Hematopoietic multipotent progenitor cell treated with erythropoietin and hydrocortisone succinate and interleukin-3 and kit ligand, for 8 days (in vitro differentiated cells): ENCODE data around the gene GRPEL1.
"Not testable (repeated sequence)": the region's sequence is repeated elsewhere in the genome, so short reads cannot be mapped to it uniquely, and the experiment has no call there.

Experiments used
- DNase-seq: peaks from one replicate; pipeline ENCODE4 v3.0.0-alpha.2; 2015

Gene GRPEL1

GRCh38 chr4:7089213-7089986 lies 21.5 kb upstream of the GRPEL1 start:
- DNase-seq: no peak

DNA sequence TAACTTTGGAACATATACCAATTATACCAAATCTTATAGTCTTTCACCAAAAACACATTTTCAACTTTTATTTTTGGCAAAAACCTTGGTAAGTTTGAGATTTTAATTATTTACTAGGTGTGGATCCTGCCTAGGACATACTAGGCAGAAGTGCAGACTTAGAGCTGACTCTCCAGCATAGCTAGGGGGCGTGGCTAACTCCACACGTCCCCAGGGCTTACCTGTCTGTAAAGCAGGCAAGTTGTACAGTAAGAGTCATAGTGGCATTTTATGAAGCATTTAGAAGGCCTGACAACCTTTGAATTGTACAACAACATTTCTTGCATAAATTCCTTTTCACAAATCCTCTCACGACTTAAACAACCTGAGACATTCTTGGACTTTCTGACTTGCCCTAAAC lies 19.2 kb upstream of the GRPEL1 start:
- no peak for DNase-seq

DNA sequence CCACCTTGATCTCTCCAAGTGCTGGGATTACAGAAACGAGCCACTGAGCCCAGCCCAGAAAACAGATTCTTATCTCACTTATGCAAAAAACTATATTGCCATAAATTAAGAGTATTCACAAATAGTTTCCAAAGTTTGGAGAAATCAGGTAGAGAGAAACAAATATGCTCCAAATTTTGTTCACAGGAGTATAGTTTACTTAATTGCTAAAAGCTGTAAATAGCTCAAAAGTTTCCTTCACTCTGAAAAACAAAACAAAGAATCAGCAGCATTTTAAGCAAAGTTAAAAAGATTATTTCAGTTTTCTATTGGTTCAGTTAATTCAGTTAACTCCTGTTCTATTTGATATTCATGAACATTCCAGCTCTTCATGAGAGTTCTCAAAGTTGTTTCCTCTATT lies 18.5 kb upstream of the GRPEL1 start:
- DNase-seq: no peak

DNA sequence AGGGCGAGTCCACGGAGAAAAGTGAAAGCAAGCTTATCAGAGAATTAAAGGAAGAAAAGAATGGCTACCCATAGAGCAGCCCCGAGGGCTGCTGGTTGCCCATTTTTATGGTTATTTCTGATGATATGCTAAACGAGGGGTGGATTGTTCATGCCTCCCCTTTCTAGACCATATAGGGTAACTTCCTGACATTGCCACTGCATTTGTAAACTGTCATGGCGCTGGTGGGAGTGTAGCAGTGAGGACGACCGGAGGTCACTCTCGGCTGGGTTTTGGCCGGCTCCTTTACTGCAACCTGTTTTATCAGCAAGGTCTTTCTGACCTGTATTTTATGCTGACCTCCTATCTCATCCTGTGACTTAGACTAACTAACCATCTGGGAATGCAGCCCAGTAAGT lies 16.7 kb upstream of the GRPEL1 start:
- not testable (repeated sequence) for DNase-seq

DNA sequence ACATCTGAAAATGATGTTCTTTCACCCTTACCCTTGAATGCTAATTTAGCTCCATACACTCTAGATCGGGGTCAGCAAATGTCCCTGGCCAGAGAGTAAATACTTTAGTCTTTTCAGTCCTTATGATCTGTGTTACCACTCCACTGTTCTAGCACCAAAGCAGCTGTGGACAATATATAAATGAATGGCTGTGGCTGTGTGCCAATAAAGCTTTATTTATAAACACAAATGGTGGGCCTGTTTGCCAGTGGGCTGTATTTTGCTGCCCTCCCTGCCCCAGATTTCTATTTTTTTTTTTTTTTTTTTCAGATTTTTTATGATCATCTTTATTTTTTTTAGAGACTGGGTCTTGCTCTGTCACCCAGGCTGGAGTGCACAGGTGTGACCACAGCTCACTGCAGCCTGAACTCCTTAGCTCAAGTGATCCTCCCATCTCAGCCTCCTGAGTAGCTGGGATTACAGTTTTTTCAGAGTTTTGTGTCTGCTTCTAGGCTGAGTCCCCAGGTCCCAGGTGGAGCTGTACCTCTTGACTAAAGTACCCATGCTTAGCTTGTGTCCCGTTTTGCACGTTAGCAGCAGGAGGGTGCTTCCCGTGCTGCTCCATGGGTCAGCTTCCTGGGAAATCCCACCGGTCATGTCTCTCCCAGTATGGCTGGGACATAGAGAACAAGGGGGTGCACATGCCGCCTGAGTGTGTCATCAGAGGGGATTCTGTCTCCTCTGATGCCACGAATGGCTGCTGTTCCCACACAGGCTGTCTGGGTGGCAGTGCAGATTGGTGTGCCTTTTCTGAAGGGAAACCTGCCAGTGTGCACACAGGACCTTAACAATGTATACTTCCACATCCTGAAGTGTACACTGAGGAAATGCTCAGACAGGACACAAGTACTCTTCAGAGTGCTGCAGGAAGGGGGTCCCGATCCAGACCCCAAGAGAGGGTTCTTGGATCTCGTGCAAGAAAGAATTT lies 16.0 kb upstream of the GRPEL1 start:
- DNase-seq: no peak

DNA sequence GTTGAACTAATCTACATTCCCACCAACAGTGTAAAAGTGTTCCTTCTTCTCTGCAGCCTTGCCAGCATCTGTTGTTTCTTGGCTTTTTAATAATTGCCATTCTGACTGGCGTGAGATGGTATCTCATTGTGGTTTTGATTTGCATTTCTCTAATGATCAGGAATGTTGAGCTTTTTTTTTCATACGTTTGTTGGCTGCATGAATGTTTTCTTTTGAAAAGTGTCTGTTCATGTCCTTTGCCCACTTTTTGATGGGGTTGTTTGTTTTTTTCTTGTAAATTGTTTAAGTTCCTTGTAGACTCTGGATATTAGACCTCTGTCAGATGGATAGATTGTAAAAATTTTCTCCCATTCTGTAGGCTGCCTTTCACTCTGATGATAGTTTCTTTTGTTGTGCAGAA lies 12.0 kb upstream of the GRPEL1 start:
- DNase-seq: not testable (repeated sequence)

- not testable (repeated sequence) for DNase-seq
Observed at GRCh38 chr4:7079483-7079882, 11.6 kb upstream of the GRPEL1 start.

DNA sequence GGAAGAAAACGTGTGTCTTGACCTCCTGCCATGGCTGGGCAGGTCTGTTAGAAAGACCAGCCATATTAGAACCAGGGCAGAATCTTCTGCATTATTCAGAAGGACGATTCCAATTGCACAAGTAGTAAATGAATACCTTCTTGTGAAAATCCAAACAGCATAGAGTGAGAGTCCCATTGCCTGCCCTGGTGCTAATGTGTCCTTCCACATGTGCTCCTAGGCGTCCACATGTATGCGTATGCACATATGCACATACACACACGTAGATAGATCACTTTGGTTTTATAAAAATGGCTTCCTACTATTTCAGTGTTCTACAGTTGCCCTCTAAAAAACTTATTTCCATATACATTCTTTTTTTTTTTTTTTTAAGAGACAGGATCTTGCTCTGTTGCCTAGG lies 10.2 kb upstream of the GRPEL1 start:
- no peak for DNase-seq

DNA sequence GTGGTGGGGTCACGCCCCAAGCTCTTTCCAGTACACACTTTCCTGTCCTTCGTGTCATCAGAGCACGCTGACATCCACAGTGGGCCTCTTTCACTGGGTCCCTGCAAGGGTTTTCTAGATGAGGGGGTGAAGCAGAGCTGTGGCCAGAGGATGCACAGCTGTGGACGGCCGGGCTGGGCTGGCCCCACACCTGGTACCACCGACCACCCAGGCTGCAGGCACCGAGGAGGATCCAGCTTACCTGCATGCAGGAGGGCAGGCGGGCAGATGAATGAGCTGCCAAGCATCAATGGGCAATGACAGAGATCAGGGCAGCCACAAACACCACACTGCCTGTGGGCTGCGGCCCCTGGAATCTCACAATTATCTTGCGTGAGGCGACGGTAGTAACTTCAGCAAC lies 9.5 kb upstream of the GRPEL1 start:
- no peak for DNase-seq

DNA sequence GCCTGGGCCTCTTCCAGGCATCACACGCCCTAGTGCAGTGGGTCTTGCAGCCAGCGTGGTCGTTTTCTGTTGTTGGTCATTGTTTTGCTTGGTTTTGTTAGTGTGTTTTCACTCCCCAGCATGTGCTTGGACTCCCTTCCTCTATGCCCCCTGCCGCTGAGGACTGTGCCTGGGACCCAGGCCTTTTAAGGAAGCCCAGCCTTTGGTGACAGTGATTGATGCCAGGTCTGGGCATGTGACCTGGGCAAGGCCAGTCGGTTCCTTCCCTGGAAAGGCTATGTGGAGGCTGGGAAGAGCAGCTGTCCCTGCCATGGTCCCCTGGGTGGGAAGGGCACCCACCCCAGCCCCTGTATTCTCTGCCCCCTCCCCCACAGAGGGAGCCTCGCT lies 8.8 kb upstream of the GRPEL1 start:
- no peak for DNase-seq

- DNase-seq: no peak
Observed at GRCh38 chr4:7075962-7076695, 8.3 kb upstream of the GRPEL1 start.

- DNase-seq: no peak
Observed at GRCh38 chr4:7074426-7074825, 6.6 kb upstream of the GRPEL1 start.

DNA sequence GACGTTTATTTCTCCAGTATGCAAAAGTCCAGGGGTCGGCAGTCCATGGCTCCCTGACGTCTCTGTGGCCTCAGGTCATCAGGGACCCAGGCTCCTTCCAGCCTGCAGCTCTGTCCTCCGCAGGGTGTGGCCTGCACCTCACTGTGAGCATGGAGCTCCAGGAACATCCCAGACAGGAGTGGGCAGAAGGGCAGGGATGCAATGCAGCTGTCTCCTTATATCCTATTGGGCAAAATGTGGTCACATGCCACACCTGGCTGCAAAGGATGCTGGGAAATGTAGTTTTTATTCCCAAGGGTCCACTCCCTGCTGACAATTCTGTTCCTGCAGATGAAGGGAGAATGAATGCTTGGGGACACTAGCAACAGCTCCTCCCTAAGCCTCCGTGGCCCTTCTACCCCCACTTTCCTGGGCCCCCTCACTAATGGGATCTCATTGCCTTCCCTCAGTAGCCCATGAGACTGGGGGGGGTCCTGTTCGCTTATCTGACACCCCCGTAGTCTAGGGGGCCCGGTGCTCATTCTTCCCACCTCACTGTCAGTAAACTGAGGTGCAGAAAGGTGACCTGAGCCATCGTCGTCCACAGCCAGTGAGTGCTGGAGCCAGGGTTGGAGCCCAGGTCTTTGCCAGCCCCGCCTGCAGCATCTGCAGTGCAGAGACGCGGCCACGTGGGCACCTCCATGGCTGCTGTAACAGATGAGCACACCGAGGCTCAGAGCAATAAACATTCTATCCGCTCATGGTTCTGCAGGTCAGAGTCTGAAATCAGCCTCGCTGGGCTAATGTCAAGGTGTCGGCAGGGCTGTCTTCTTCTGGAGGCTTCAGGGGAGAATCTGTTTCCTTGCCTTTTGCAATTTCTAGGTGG lies 5.9 kb upstream of the GRPEL1 start:
- DNase-seq: peak; percentile 67

GRCh38 chr4:7073059-7073458 lies 5.2 kb upstream of the GRPEL1 start:
- DNase-seq: no peak

DNA sequence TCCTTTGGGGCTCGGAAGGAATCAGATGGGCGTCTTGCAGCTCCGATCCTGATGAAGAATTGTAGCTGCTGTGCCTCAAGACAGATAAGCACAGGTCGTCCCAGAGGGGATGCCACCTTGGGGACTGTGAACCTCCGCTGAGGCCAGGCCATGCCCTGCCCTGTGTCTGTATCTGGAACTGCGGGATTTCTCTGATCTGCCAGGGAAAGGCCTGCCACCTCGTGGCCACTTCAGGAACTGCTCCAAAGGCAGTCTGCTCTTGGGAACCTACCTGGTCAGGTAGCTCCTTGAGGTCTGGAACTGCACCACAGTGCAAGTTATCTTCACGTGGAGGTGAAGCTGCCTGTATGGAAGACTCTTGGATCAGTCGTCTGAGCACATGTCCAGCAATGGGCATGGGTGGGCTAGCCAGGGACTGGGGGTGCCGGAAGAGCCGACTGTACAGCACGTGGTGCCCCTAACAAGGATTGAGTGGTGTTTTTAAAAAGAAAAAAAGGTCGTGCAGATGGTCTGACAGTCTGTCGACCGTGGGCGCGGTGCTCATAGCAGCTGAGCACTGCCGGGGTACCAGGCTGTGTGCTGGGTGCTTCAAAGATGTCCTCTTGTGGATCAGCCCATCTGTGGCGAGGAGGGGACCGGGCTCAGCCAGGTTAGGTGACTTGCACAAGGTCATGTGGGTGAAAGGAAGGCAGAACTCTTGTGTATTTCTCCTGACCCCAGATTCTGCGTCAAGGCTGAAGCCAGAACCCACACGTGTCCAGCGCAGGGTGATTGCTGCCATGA lies 3.1 kb upstream of the GRPEL1 start:
- DNase-seq: peak; percentile 85

DNA sequence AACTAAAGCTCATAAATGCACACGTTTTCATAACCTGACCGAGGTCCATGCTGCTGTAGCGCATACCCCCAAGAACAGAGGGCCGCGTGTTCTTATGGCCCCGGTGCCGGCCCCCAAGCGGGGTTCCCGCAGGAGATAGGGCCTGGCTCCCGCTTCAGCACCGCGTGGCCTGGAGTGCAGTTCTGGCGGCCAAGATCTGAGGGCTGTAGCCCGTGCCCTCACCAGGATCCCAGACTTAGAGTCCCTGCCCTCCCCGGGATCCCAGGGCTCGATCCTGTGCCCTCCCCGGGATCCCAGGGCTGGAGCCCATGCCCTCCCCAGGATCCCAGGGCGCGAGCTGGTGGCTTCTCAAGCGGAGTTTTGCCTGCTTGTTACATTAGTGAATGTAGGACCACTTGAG lies 1.0 kb upstream of the GRPEL1 start:
- DNase-seq: peak; percentile 39

GRCh38 chr4:7068279-7068842 lies 497 bp upstream of the GRPEL1 start:
- DNase-seq: no peak

GRCh38 chr4:7067126-7067451 lies 775 bp downstream of the GRPEL1 start:
- DNase-seq: no peak

DNA sequence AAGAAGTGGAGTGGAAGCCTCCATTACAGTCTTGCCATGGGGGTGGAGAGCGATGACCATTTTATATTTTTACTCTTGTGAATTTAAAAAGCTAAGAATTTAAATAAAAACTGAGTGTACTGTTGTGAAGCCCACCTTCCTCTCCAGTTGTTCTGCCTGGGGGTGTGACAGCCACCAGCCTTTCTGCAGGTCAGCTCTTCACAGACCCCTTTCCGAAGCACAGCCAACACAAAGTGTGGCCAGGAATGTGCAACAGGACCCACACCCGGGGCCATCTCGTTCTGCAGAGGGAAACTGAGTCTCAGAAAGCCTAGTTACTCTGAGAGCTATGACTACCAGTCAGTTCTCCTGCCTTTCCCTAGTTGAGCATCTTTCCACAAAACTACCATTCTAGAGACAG lies 1.4 kb downstream of the GRPEL1 start:
- no peak for DNase-seq

DNA sequence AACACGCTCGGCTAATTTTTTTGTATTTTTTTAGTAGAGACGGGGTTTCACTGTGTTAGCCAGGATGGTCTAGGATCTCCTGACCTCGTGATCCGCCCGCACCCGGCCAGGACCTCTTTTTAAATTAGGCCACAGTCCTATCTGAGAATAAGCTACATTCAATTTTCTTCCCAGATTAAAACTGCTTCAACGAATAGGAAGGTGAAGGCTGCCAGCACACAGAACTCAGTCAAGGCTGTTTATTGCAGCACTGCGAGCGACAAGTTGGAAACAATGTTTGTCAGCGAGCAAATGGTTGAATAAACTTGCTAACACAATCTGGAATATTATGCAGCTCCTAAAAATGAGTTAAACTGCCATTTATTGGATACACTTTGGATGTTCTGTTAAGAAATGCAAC lies 1.9 kb downstream of the GRPEL1 start:
- DNase-seq: no peak

DNA sequence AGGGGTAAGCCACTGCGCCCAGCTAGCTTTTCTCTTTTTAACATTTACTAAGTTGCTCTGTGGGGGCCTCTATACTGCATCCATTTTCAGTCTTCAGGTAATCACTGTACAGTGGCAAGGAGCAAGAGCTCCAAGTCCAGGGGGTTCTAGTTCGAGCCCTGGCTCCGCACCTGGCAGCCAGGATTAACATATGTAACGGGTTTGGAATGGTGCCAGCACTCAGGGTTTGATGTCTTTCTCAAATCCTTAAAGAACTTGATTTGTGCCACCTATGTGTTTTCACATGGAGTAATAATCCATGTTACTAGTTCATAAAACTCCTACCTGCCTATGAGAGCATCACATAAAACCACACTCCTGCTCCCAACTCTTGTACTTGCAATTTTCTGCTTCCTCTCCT lies 4.5 kb downstream of the GRPEL1 start:
- no peak for DNase-seq
